Fibroblast of pulmonary artery (primary cell): ENCODE measurements around the gene GALM.
A peak's percentile ranks its signal among the peaks of the same experiment; 100 is the strongest.
"Not testable (repeated sequence)": the region's sequence is repeated elsewhere in the genome, so short reads cannot be mapped to it uniquely, and the experiment has no call there.

Experiments
- DNase-seq: peaks from one replicate; pipeline ENCODE4 v3.0.0-alpha.2; 2010; ENCODE audit warnings: low read depth
- H3K4me3 ChIP-seq: replicated peaks from 2 replicates; pipeline ENCODE4 v1.5.1; 2011; ENCODE audit warnings: low read depth, mild to moderate bottlenecking, control low read depth, low read length, moderate library complexity
- CTCF ChIP-seq: IDR thresholded peaks from 2 replicates; pipeline ENCODE4 v1.5.1; 2011; ENCODE audit warnings: mild to moderate bottlenecking, control low read depth, low read length, inconsistent platforms; ENCODE audit errors: missing control alignments

Gene GALM

GRCh38 chr2:38754049-38754448 is 88.1 kb downstream of the GALM start:
- DNase-seq = no peak
- no peak overlapping the region for H3K4me3 ChIP-seq
- TF ChIP-seq CTCF = no peak

DNA sequence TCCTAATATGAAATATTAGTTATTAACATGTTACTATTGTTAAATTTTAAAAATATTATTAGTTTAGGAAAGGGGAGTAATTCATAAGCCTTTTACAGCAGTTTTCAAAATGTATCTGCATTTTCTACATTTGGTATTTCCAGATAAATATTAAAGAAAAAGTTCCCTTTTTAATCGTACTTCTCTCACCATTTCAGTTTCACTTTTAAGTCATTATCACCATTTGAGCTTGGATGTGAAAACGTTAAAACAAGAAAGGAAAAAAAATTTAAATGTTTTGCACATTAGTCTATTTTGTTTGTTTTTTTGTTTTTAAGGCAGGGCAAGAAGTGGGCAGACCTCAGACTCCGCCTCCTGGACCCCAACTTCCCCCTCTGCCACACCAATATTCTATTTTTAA is 88.6 kb downstream of the GALM start:
- H3K4me3 ChIP-seq = peak overlapping the region; percentile 6
- TF ChIP-seq CTCF = no peak
- no peak for DNase-seq

DNA sequence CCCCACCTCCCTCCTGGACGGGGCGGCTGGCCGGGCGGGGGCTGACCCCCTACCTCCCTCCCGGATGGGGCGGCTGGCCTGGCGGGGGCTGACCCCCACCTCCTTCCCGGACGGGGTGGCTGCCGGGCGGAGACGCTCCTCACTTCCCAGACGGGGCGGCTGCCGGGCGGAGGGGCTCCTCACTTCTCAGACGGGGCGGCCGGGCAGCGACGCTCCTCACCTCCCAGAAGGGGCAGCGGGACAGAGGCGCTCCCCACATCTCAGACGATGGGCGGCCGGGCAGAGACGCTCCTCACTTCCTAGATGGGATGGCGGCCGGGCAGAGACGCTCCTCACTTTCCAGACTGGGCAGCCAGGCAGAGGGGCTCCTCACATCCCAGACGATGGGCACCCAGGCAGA is 90.0 kb downstream of the GALM start:
- not testable (repeated sequence) for DNase-seq, H3K4me3 ChIP-seq

DNA sequence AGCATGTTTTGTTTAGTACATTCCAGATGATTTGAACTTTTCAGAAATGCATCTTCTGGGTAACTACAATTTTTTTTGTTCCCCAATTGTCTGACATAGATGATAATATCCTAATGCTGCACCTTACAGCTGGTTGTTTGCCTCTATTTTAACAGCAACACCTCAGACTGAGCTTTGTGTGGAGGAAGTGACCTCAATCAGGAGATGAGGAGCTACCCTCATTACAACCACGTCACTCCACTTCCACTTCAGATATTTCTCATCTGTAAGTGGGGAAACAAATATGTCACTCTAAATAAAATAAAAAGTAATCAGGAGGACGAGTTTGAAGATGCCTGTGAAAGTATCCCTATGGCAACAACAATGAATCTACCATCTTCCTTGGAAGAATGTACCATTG is 97.3 kb downstream of the GALM start:
- no peak for DNase-seq
- no peak for TF ChIP-seq CTCF
- H3K4me3 ChIP-seq = no peak overlapping the region

GRCh38 chr2:38763728-38764127 is 97.8 kb downstream of the GALM start:
- DNase-seq = no peak
- no peak for TF ChIP-seq CTCF
- no peak overlapping the region for H3K4me3 ChIP-seq

GRCh38 chr2:38765149-38765548 is 99.2 kb downstream of the GALM start:
- TF ChIP-seq CTCF = no peak
- peak; percentile 61 for DNase-seq
- H3K4me3 ChIP-seq = no peak overlapping the region

- H3K4me3 ChIP-seq = no peak overlapping the region
- no peak for TF ChIP-seq CTCF
- DNase-seq = no peak
These were observed 99.6 kb downstream of the GALM start for GRCh38 chr2:38765551-38765950.

DNA sequence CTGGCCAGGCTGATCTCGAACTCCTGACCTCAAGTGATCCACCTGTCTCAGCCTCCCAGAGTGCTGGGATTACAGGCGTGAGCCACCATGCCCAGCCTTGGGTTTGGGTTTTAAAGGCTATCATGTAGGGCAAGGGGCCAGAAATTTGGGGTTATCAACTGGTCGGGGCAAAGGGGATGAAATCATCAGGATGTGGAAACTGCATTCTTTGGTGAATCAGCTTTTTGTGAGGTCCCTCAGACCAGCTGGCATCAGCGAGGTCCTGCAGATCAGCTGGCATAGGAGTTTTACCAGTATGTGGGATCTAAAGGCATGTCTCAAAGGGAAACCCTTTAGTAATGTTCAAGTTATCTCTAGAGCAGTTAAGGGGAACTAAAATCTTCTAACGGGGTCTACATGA is 105.7 kb downstream of the GALM start:
- no peak overlapping the region for H3K4me3 ChIP-seq
- TF ChIP-seq CTCF = no peak
- DNase-seq = peak; percentile 33
